A204.1 (cell line): ENCODE results near the gene PCBD2.
"Not testable (repeated sequence)": the region's sequence is repeated elsewhere in the genome, so short reads cannot be mapped to it uniquely, and the experiment has no call there.

ENCODE experiments used
- FAIRE-seq: peaks from 2 replicates; lab custom pipeline; 2012; peaks lifted over from hg19 to GRCh38; lab: Jason Lieb, UNC

The PCBD2 gene

GRCh38 chr5:134963098-134963497, 58.2 kb downstream of the PCBD2 start:
- FAIRE-seq, result no peak

DNA sequence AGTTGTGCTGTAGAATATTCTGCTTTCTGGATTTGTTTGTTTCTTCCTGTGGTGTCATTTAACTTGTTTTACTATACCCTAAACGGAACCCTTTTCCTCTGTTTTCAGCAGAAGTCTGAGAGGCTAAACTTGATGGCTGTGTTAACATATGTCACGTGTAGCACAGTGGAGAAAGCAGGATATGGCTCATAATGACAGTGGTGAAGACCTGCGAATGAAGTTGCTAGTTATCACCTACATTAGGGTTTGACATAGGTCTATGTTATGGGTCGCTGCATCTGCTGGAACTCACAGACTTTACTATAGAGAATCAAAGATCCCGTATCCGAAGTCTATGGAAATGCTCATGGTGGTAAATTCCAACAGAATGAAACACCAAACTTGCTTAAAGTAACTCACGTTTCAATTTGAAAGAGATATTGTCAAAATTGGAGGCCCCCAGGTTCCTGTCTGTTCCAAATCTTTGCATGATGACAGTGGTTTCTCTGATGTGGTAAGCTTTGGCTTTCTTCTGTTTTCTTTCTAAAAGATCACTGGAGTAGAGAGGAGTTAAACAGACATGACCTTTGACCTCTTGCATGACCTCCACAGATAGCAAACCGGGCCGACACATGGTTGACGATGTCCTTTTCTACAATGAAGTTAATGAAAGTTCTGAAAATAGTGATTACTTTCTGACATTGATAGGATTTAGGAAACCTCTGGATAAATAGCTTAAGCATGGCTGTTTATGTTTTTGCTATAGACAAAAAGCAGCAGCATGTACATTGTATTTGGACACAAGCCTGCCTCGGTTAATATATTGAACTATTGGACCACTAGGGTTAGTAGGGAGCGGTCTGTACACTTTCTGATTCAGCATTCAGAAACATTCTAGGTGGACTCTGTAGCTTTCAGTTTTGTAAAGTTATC, 59.7 kb downstream of the PCBD2 start:
- FAIRE-seq, result no peak

DNA sequence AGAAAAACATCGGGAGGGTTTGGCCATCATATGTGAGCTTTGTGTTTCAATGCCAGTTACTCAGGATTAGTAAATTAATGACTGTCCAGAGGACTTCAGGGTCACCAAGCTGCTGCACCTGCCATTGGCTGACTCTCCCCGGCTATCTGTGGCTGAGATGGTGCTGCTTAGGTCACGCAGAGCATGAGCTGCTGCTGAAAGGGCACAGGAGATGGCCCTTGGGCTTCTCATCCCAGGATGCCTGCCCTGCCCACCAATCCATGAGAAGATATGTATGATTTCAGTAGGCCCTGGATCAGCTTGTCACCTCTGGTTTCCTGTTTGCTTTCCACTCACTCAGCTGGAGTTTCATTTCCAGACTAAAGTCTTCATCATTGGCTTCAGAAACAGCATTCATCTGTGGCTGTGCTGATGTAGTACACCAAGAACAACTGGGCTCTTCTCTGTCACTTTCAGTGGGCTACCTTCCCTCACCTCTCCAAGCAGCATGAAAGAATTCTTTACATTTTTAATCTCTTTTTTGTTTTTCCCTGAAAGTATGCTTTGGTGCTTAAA, 60.4 kb downstream of the PCBD2 start:
- FAIRE-seq, result no peak

- FAIRE-seq, result no peak
Observed at GRCh38 chr5:134967607-134968006, 62.7 kb downstream of the PCBD2 start, which contains the start of gene CATSPER3. TSS of gene CATSPER3 (plus strand) at chr5:134967907. CDS start at chr5:134967992, 85 bp downstream.

- no peak for FAIRE-seq
Observed at GRCh38 chr5:134968055-134968454, 63.1 kb downstream of the PCBD2 start.

- FAIRE-seq, result no peak
Observed at GRCh38 chr5:134969166-134969565, 64.2 kb downstream of the PCBD2 start.

- no peak for FAIRE-seq
Observed at GRCh38 chr5:134975078-134975715, 70.3 kb downstream of the PCBD2 start.

- no peak for FAIRE-seq
Observed at GRCh38 chr5:134975843-134976242, 70.9 kb downstream of the PCBD2 start.

DNA sequence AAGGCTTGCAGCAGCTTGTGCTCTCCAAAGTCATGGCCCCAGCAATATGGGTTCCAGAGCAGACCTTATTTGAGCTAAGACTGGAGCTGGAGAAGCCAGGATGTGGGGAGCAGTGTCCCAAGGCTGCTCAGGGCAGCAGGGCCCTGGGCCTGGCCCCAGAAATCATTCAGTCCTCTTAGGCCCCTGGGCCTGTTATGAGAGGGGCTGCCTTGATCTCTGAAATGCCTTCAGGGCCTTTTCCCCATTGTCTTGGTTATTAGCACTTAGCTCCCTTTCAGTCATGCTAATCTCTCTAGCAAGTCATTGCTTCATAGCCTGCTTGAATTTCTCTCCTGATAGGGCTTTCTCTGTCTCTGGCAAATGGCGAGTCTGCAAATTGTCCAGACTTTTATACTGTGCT, 71.9 kb downstream of the PCBD2 start:
- no peak for FAIRE-seq

- FAIRE-seq, result no peak
Observed at GRCh38 chr5:134979416-134979815, 74.5 kb downstream of the PCBD2 start.

DNA sequence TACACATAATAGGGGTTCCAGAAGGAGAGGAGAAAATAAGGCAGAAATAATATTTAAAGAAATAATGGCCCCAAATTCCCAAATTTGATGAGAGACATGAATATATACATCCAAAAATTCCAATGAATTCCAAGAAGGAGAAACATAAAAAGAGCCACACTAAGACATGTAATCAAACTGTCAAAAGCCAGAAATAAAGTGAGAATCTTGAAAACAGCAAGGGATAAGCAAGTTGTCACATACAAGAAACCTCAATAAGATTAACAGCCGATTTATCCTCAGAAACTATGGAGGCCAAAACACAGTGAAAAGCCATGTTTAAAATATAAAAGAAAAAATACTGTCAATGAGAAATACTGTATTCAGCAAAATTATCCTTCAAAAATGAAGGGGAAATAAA, 77.3 kb downstream of the PCBD2 start:
- FAIRE-seq, result no peak

GRCh38 chr5:134989266-134989830, 84.4 kb downstream of the PCBD2 start:
- no peak for FAIRE-seq

DNA sequence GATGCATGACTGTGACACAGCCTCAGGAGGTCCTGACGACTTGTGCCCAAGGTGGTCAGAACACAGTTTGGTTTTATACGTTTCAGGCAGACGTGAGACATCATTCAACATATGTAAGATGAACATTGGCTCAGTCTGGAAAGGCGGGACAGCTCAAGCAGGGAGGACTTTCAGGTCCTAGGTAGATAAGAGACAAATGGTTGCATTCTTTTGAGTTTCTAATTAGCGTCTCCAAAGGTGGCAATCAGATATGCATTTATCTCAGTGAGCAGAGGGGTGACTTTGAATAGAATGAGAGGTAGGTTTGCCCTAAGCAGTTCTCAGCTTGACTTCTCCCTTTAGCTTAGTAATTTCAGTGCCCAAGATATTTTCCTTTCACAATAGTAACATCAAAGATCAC, 85.3 kb downstream of the PCBD2 start:
- not testable (repeated sequence) for FAIRE-seq

GRCh38 chr5:134992148-134992547, 87.2 kb downstream of the PCBD2 start:
- FAIRE-seq, result no peak

DNA sequence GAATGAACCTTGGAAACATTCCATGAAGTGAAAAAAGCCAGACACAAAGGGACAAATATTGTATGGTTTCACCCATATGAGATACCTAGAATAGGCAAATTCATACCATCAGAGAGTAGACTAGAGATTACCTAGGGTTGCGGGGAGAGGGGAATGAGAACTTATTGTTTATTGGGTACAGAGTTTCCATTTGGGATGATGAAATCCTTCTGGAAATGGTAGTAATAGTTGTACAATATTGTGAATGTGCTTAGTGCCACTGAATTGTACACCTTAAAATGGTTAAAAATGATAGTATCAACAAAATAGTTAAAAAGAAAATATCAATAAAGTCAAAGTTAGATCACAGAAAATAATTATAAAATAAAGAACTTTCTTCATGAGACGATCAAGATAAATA, 88.2 kb downstream of the PCBD2 start:
- no peak for FAIRE-seq

GRCh38 chr5:134994560-134995156, 89.7 kb downstream of the PCBD2 start:
- FAIRE-seq, result no peak

GRCh38 chr5:134995850-134996402, 91.0 kb downstream of the PCBD2 start:
- FAIRE-seq, result no peak

GRCh38 chr5:134997015-134997414, 92.1 kb downstream of the PCBD2 start:
- FAIRE-seq, result no peak

- FAIRE-seq, result not testable (repeated sequence)
Observed at GRCh38 chr5:134998068-134998467, 93.1 kb downstream of the PCBD2 start.

DNA sequence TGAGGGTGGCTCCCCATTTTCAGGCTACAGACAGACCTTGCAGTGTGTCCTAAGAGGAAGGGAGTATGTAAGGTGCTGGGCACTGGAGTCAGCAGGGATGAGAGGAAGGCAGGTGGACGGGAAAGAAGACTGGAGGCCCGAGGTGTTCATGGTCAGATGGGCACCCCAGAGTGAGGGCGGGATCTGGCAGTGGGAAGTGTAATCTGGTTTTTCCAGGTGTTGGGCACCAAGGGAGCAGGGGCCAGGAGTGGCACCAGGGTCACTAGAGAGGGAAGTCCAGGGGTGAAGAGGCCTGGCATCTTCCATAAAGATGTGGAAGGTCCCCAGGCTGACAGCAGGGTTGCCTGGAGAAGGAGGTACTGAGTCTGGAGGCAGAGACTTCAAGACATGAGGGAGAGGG, 99.4 kb downstream of the PCBD2 start:
- FAIRE-seq, result no peak

GRCh38 chr5:135005076-135005475, 100.1 kb downstream of the PCBD2 start:
- no peak for FAIRE-seq

DNA sequence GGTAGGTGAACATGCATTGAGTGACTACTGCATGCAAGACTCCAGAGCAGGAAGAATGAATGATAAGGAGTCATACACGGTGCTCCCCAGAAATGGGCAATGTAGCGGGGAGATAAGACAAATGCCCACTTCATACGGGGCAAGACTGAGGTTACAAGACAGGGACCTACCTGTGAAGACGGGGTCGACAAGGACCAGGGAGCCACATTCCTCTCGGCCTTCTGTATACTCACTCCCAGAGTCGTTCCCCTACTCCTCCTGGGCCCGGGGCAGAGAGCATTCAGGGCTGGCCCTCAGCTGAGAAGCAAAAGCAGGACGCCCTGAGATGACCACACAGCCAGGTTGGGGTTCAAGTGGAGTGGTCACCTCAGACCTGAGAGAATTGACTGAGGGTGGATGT, 102.4 kb downstream of the PCBD2 start:
- no peak for FAIRE-seq
